HG03521 (cell line): Measurements from ENCODE around the gene FGF18.
"Not testable (repeated sequence)": the region's sequence is repeated elsewhere in the genome, so short reads cannot be mapped to it uniquely, and the experiment has no call there.

Source experiments
- ATAC-seq: cut with Tn5 transposase; IDR thresholded peaks from one replicate; pipeline ENCODE4 v1.9.1; 2021; ENCODE audit warnings: mild to moderate bottlenecking, moderate library complexity; ENCODE audit not compliant: unreplicated experiment

Gene FGF18

DNA sequence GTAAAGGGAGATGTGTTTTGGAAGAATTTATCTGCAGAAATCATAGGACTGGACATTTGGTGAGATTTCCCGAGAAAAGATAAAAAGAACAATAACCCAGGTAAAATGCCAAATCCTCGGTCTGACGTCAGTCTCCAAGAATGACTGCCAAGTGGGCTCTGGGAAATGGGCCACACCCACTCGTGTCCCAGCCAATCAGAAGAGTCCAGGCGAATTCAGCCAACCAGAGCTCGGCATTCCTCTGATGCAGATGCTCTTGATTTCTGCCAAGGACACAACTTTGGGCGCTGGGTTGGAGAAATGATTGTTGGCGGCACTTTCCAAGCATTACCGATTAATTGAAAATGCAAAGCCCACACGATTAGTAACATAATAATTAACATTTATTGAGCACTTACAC lies 73.3 kb downstream of the FGF18 start:
- ATAC-seq, result no peak

DNA sequence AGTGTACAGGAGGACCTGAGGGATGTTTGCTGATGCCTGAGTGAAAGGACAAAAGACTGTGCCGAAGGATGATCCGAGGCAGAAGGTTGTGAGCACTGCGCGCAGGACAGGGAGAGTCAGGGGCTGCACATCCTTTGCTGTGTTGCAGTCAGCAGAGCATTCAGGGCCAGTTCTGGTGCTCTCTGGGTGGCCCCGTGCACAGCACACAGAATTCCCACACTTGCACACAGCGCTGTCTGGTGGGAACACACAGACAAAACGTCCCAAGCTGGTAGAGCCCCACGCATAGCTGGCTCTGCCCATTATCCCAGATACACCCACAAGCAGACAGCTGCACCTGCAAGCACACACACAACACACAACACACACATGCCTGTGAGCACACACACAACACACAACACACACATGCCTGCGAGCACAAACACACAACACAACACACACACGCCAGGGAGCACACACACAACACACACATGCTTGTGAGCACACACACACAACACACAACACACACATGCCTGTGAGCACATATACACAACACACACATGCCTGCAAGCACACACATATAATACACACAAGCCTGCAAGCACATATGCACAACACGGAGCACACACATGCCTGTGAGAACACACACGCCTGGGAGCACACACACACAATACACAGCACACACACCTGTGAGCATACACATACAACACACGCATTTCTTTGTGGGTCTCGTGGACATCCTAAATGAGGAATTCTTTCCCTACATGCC lies 74.4 kb downstream of the FGF18 start:
- no peak for ATAC-seq

DNA sequence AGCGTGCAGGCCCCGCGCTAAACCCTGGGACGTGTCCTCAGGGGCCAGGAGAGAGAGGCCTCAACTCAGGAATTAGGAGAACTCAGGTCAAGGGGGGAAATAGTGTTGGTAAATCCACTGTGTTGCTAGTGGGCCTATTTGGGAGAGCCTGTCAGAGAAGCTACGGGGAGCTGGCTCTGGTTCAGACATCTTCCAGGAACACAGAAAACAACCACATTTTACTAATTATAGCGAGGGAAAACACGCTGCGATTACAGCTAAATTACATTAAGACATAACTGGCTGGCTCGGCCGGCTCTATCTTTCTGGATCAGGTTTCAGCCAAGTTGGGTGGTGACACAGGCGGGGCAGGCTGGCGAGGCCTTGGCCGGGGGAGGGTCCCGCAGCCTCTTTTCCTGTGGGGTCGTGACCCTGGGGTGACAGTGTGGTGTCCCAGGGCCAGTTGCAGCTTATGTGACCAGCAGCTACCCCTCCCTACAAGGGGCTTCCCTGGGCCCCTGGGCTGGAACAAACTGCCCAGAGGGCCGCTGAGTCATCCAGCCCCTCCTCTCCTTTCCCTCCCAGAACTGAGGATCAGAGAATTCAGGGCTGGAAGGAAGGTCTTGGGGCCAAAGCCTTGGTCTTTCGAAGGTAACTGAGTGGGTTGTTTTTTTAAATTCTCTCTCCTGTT lies 75.1 kb downstream of the FGF18 start:
- ATAC-seq, result no peak

DNA sequence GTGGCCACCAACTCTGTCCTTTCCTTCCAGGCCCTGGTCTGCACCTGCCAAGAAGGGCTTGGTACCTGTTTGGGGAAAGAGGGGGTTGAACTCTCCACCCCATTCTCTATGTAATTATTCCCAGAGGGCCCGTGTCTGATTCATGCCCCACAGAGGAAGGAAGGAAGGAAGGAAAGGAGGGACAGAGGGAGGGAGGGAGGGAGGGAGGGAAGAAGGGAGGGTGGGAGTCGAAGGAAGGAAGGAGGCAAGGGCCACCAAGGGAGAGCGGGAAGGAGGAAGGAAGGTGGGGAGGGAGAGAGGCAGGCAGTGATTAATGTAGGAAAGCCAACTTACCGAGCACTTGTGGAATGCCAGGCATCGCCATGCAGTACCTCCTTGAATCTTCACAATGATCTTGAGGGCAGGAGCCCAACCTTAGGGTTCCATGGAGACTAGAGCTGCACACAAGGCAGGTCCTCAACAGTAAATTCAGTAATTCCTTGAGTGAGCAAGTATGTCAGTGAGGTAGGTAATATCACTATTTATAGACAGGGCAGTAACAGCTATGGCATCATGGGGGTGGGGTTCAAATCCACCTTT lies 75.8 kb downstream of the FGF18 start:
- ATAC-seq, result no peak

DNA sequence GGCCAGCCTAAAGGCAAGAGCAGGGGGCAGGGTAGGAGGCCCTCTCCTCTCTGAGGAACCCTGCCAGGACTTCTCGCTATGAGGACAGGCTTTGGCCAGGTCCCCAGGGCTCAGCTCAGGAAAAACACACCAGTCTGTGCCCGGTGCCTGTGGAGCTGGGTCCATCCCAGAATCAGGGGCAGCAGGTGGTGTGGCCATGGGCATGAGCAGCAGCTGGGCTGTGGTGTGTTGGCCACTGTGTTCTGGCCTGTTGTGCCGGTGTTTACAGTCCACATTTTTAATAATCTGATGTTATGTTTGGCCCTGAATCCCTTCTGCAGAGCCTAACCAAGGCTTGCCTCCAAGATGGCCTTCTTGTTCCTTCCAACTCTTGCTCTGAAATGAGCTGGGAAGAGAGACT lies 77.0 kb downstream of the FGF18 start:
- ATAC-seq, result no peak

DNA sequence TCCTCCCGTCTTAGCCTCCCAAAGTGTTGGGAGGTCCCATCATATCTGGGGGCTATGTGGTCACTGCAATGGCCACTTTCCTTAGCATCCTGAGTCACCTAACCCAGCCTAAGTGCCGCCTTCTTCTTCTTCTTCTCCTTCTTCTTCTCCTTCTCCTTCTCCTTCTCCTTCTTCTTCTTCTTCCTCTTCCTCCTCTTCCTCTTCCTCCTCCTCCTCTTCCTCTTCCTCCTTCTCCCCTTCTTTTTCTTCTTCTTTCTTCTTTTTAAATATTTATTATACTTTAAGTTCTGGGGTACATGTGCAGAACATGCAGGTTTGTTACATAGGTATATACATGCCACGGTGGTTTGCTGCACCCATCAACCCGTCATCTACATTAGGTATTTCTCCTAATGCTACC lies 78.0 kb downstream of the FGF18 start:
- not testable (repeated sequence) for ATAC-seq

DNA sequence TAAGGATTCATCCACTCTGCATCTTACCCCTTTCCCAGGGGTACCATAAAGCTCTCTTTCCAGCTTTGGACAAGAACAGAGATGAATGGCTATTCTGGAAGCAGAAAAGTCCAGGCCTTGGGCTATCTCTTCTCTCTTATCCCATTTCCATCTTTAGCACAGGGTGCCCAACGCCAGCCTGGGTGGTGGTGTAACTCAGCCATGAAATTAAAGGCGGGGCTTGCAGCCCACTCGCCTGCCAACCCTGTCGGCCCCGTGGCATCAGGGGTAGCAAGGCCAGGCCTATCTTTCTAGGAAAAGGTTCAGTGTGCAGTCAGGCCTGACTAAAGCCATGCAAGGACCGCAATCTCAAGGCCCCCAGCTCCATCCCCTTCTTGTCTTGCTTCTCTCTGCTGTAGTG lies 78.7 kb downstream of the FGF18 start:
- ATAC-seq, result no peak

DNA sequence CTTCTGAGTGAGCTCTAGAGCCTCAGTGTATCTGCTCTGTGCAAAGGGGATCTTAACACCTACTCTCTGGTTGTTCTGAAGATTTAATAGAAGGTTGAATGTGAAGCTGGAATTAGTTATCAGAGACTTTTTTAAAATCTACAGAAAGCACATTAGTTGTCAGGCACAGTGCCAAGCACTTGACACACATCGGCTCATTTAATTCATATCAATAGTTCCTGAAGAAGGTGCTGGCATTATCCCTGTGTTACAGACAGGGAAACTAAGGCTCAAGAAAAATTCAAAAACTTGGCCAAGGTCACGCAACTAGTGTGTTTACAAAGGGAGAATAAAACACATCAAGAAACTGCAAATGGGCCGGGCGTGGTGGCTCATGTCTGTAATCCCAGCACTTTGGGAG lies 80.2 kb downstream of the FGF18 start:
- ATAC-seq, result no peak

DNA sequence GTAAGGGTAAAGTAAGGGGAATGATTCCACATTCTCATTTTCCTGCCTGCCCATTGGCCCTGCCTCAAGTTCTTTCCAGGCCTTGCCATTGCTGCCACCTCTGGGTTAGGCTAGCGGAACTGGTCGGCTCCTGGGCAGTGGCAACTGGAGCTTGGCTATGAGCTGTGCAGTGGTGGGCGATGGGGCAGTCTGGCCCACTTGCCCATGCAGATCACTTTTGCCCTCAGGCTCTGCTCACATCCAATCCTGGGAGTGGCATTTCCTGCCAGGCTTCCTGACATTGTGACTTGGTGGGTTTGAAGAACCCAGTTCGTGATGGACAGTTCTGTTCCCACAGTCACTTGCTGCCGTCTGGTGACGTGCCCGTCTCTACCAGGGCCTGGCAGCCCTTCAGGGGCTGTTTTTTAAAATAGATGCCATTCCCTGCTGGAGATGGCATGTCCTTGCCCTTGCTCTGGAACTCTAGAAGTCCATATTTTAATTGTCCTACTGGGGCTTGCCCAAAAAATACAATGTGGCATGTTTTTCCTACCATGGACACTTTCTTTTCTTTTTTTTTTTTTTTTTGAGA lies 86.1 kb downstream of the FGF18 start:
- ATAC-seq, result no peak

DNA sequence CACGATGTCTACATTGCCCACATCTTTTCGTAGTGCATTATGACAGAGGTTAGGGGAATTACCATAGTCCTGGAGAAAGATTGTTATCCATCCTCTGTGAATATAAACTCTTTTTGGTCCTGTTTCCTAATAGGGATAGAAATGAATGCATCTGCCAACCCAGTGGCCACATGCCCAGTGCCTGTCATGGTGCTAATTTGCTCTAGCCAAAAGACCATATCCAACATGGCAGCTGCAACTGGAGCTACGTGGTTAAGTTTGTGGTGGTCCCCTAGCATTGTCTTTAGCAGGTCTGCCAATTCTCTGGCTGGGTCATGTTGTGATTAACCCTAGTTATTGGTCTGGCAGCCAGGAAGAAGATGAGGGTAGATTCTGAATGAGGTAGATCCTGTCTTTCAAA lies 87.5 kb downstream of the FGF18 start:
- ATAC-seq, result no peak
